ENCODE data around the gene HIGD2A. TPM values are rescaled to one million over a fixed set of nuclear protein-coding genes. Genes with fewer than 3 reads are reported as not detected.

HIGD2A gene
- polyA plus RNA-seq, 2 donors = 151 to 163 TPM

GRCh38 chr5:176366232-176366894 lies 22.2 kb upstream of the HIGD2A start:
- H3K27me3 ChIP-seq (ENCODE audit: control insufficient read depth in 1 of 2, insufficient read depth in 2 of 2, low read length in 2 of 2) = no peaks in the 10 kb centered on the region
- peaks cover 0 to 5% of the 10 kb centered on the region in 2 donors for H3K36me3 ChIP-seq (ENCODE audit: control insufficient read depth in 2 of 2, insufficient read depth in 2 of 2, low read length in 1 of 2)
- peaks cover 3 to 9% of the 10 kb centered on the region in 2 donors for H3K4me1 ChIP-seq (ENCODE audit: control insufficient read depth in 2 of 2, insufficient read depth in 2 of 2, low read length in 1 of 2)
- peak overlapping the region; percentile 80 to 85 for H3K4me3 ChIP-seq (ENCODE audit: low read depth in 1 of 2, low read length in 2 of 2)
- H3K27ac ChIP-seq (ENCODE audit: low read depth in 2 of 2, low read length in 1 of 2) = peak overlapping the region; percentile 65 to 80
- H3K9me3 ChIP-seq (ENCODE audit: control insufficient read depth in 2 of 2, insufficient read depth in 1 of 2, low read depth in 1 of 2, low read length in 1 of 2) = no peaks in the 10 kb centered on the region
- WGBS, 2 donors = 48 to 61% methylated on average over 37 to 38 of the region's 38 CpGs

GRCh38 chr5:176368726-176369125 lies 19.8 kb upstream of the HIGD2A start:
- H3K27ac ChIP-seq (ENCODE audit: low read depth in 2 of 2, low read length in 1 of 2) = no peak overlapping the region
- no peaks in the 10 kb centered on the region for H3K27me3 ChIP-seq (ENCODE audit: control insufficient read depth in 1 of 2, insufficient read depth in 2 of 2, low read length in 2 of 2)
- peaks cover 0 to 8% of the 10 kb centered on the region in 2 donors for H3K4me1 ChIP-seq (ENCODE audit: control insufficient read depth in 2 of 2, insufficient read depth in 2 of 2, low read length in 1 of 2)
- peaks cover 0 to 5% of the 10 kb centered on the region in 2 donors for H3K36me3 ChIP-seq (ENCODE audit: control insufficient read depth in 2 of 2, insufficient read depth in 2 of 2, low read length in 1 of 2)
- no peak overlapping the region for H3K4me3 ChIP-seq (ENCODE audit: low read depth in 1 of 2, low read length in 2 of 2)
- 93 to 94% methylated on average over 11 to 13 of the region's 13 CpGs for WGBS, 2 donors
- H3K9me3 ChIP-seq (ENCODE audit: control insufficient read depth in 2 of 2, insufficient read depth in 1 of 2, low read depth in 1 of 2, low read length in 1 of 2) = no peaks in the 10 kb centered on the region

- H3K4me3 ChIP-seq (ENCODE audit: low read depth in 1 of 2, low read length in 2 of 2) = no peak overlapping the region
- 86% methylated on average over 8 of the region's 8 CpGs for WGBS, 2 donors
- peaks cover 0 to 5% of the 10 kb centered on the region in 2 donors for H3K4me1 ChIP-seq (ENCODE audit: control insufficient read depth in 2 of 2, insufficient read depth in 2 of 2, low read length in 1 of 2)
- no peaks in the 10 kb centered on the region for H3K9me3 ChIP-seq (ENCODE audit: control insufficient read depth in 2 of 2, insufficient read depth in 1 of 2, low read depth in 1 of 2, low read length in 1 of 2)
- peaks cover 0 to 5% of the 10 kb centered on the region in 2 donors for H3K36me3 ChIP-seq (ENCODE audit: control insufficient read depth in 2 of 2, insufficient read depth in 2 of 2, low read length in 1 of 2)
- no peak overlapping the region for H3K27ac ChIP-seq (ENCODE audit: low read depth in 2 of 2, low read length in 1 of 2)
- H3K27me3 ChIP-seq (ENCODE audit: control insufficient read depth in 1 of 2, insufficient read depth in 2 of 2, low read length in 2 of 2) = no peaks in the 10 kb centered on the region
Observed at GRCh38 chr5:176369934-176370711, 18.4 kb upstream of the HIGD2A start.

- Histone ChIP-seq H3K27ac (ENCODE audit: low read depth in 2 of 2, low read length in 1 of 2) (no peak overlapping the region), H3K4me1 (ENCODE audit: control insufficient read depth in 2 of 2, insufficient read depth in 2 of 2, low read length in 1 of 2) (peaks cover 0 to 3% of the 10 kb centered on the region in 2 donors), H3K4me3 (ENCODE audit: low read depth in 1 of 2, low read length in 2 of 2) (no peak overlapping the region), H3K27me3 (ENCODE audit: control insufficient read depth in 1 of 2, insufficient read depth in 2 of 2, low read length in 2 of 2) (no peaks in the 10 kb centered on the region), H3K9me3 (ENCODE audit: control insufficient read depth in 2 of 2, insufficient read depth in 1 of 2, low read depth in 1 of 2, low read length in 1 of 2) (no peaks in the 10 kb centered on the region), H3K36me3 (ENCODE audit: control insufficient read depth in 2 of 2, insufficient read depth in 2 of 2, low read length in 1 of 2) (peaks cover 0 to 5% of the 10 kb centered on the region in 2 donors)
- WGBS, 2 donors = 90 to 92% methylated on average over 13 of the region's 13 CpGs
Observed at GRCh38 chr5:176371621-176372539, 16.7 kb upstream of the HIGD2A start.

GRCh38 chr5:176373100-176373818 lies 15.3 kb upstream of the HIGD2A start:
- Histone ChIP-seq H3K36me3 (ENCODE audit: control insufficient read depth in 2 of 2, insufficient read depth in 2 of 2, low read length in 1 of 2) (peaks cover 0 to 2% of the 10 kb centered on the region in 2 donors), H3K27me3 (ENCODE audit: control insufficient read depth in 1 of 2, insufficient read depth in 2 of 2, low read length in 2 of 2) (no peaks in the 10 kb centered on the region), H3K4me3 (ENCODE audit: low read depth in 1 of 2, low read length in 2 of 2) (no peak overlapping the region), H3K9me3 (ENCODE audit: control insufficient read depth in 2 of 2, insufficient read depth in 1 of 2, low read depth in 1 of 2, low read length in 1 of 2) (no peaks in the 10 kb centered on the region), H3K4me1 (ENCODE audit: control insufficient read depth in 2 of 2, insufficient read depth in 2 of 2, low read length in 1 of 2) (peaks cover 0 to 3% of the 10 kb centered on the region in 2 donors), H3K27ac (ENCODE audit: low read depth in 2 of 2, low read length in 1 of 2) (no peak overlapping the region)
- 72% methylated on average over 7 of the region's 7 CpGs for WGBS, 2 donors

GRCh38 chr5:176379881-176380280 lies 8.7 kb upstream of the HIGD2A start:
- no peaks in the 10 kb centered on the region for H3K27me3 ChIP-seq (ENCODE audit: control insufficient read depth in 1 of 2, insufficient read depth in 2 of 2, low read length in 2 of 2)
- H3K4me3 ChIP-seq (ENCODE audit: low read depth in 1 of 2, low read length in 2 of 2) = no peak overlapping the region
- no peaks in the 10 kb centered on the region for H3K9me3 ChIP-seq (ENCODE audit: control insufficient read depth in 2 of 2, insufficient read depth in 1 of 2, low read depth in 1 of 2, low read length in 1 of 2)
- peaks cover 0 to 20% of the 10 kb centered on the region in 2 donors for H3K36me3 ChIP-seq (ENCODE audit: control insufficient read depth in 2 of 2, insufficient read depth in 2 of 2, low read length in 1 of 2)
- 80 to 84% methylated on average over 3 of the region's 3 CpGs for WGBS, 2 donors
- no peaks in the 10 kb centered on the region for H3K4me1 ChIP-seq (ENCODE audit: control insufficient read depth in 2 of 2, insufficient read depth in 2 of 2, low read length in 1 of 2)
- H3K27ac ChIP-seq (ENCODE audit: low read depth in 2 of 2, low read length in 1 of 2) = no peak overlapping the region

- Histone ChIP-seq H3K36me3 (ENCODE audit: control insufficient read depth in 2 of 2, insufficient read depth in 2 of 2, low read length in 1 of 2) (peaks cover 4 to 28% of the 10 kb centered on the region in 2 donors), H3K4me3 (ENCODE audit: low read depth in 1 of 2, low read length in 2 of 2) (no peak overlapping the region), H3K27ac (ENCODE audit: low read depth in 2 of 2, low read length in 1 of 2) (no peak overlapping the region), H3K4me1 (ENCODE audit: control insufficient read depth in 2 of 2, insufficient read depth in 2 of 2, low read length in 1 of 2) (no peaks in the 10 kb centered on the region), H3K9me3 (ENCODE audit: control insufficient read depth in 2 of 2, insufficient read depth in 1 of 2, low read depth in 1 of 2, low read length in 1 of 2) (no peaks in the 10 kb centered on the region), H3K27me3 (ENCODE audit: control insufficient read depth in 1 of 2, insufficient read depth in 2 of 2, low read length in 2 of 2) (no peaks in the 10 kb centered on the region)
- 65 to 71% methylated on average over 3 of the region's 3 CpGs for WGBS, 2 donors
Observed at GRCh38 chr5:176381423-176381822, 7.1 kb upstream of the HIGD2A start.

- Histone ChIP-seq H3K36me3 (ENCODE audit: control insufficient read depth in 2 of 2, insufficient read depth in 2 of 2, low read length in 1 of 2) (peaks cover 4 to 31% of the 10 kb centered on the region in 2 donors), H3K4me3 (ENCODE audit: low read depth in 1 of 2, low read length in 2 of 2) (no peak overlapping the region), H3K27me3 (ENCODE audit: control insufficient read depth in 1 of 2, insufficient read depth in 2 of 2, low read length in 2 of 2) (no peaks in the 10 kb centered on the region), H3K9me3 (ENCODE audit: control insufficient read depth in 2 of 2, insufficient read depth in 1 of 2, low read depth in 1 of 2, low read length in 1 of 2) (no peaks in the 10 kb centered on the region), H3K27ac (ENCODE audit: low read depth in 2 of 2, low read length in 1 of 2) (peak overlapping the region; percentile 15 to 75), H3K4me1 (ENCODE audit: control insufficient read depth in 2 of 2, insufficient read depth in 2 of 2, low read length in 1 of 2) (peaks cover 0 to 2% of the 10 kb centered on the region in 2 donors)
- WGBS, 2 donors = 80 to 82% methylated on average over 3 of the region's 3 CpGs
Observed at GRCh38 chr5:176381979-176382378, 6.6 kb upstream of the HIGD2A start.

- H3K36me3 ChIP-seq (ENCODE audit: control insufficient read depth in 2 of 2, insufficient read depth in 2 of 2, low read length in 1 of 2) = peaks cover 4 to 31% of the 10 kb centered on the region in 2 donors
- no peak overlapping the region for H3K27ac ChIP-seq (ENCODE audit: low read depth in 2 of 2, low read length in 1 of 2)
- 89 to 90% methylated on average over 3 of the region's 3 CpGs for WGBS, 2 donors
Observed at GRCh38 chr5:176382721-176383120, 5.8 kb upstream of the HIGD2A start.

More at GRCh38 chr5:176382721-176383120, 5.8 kb upstream of the HIGD2A start:
- Histone ChIP-seq H3K27me3 (ENCODE audit: control insufficient read depth in 1 of 2, insufficient read depth in 2 of 2, low read length in 2 of 2) (no peaks in the 10 kb centered on the region), H3K4me1 (ENCODE audit: control insufficient read depth in 2 of 2, insufficient read depth in 2 of 2, low read length in 1 of 2) (peaks cover 0 to 2% of the 10 kb centered on the region in 2 donors), H3K4me3 (ENCODE audit: low read depth in 1 of 2, low read length in 2 of 2) (no peak overlapping the region), H3K9me3 (ENCODE audit: control insufficient read depth in 2 of 2, insufficient read depth in 1 of 2, low read depth in 1 of 2, low read length in 1 of 2) (no peaks in the 10 kb centered on the region)
